IMR-90 (cell line): ENCODE results near the gene HSPB6. TPM values are rescaled to one million over a fixed set of nuclear protein-coding genes. Genes with fewer than 3 reads are reported as not detected.

ENCODE experiments used
- ATAC-seq: fragments of 200-7000 bp; cut with Tn5 transposase; 2 replicates; pipeline ENCODE4 v1.9.1; 2020; ENCODE audit warnings: low read depth, mild to moderate bottlenecking, moderate library complexity
- BruUV-seq: library from RNA; stranded (reverse); fragments of 400-500 nt; replicated peaks from 2 replicates; lab custom pipeline; 2021; lab: Mats Ljungman, UMichigan
- CTCF ChIA-PET: fragments of 300-600 bp; formaldehyde crosslinking; extraction: SDS; loops from one replicate; lab custom pipeline; 2021; ENCODE audit warnings: antibody characterized with exemption; lab: Yijun Ruan, JAX
- POLR2A ChIA-PET: fragments of 300-600 bp; sonication (Branson Sonifier 250); formaldehyde crosslinking; loops from one replicate; lab custom pipeline; 2022; ENCODE audit warnings: antibody characterized with exemption; ENCODE audit not compliant: unreplicated experiment; lab: Charles Lee
- DNase-seq: peaks from one replicate; pipeline ENCODE4 v3.0.0; 2013
- H2AFZ ChIP-seq: replicated peaks from 2 replicates; pipeline ENCODE3; 2013; ENCODE audit warnings: low read length, mild to moderate bottlenecking; ENCODE audit not compliant: poor library complexity
- H2AK5ac ChIP-seq: 2 replicates; pipeline ENCODE4 v1.6.1; 2013; ENCODE audit warnings: low read depth, low read length, inconsistent platforms
- H2AK9ac ChIP-seq: replicated peaks from 2 replicates; pipeline ENCODE3; 2013; ENCODE audit warnings: mild to moderate bottlenecking, low read depth, low read length, moderate library complexity; ENCODE audit not compliant: poor library complexity
- H2BK120ac ChIP-seq: 2 replicates; pipeline ENCODE4 v1.6.1; 2013; ENCODE audit warnings: low read depth, low read length, inconsistent platforms
- H2BK15ac ChIP-seq: 3 replicates; pipeline ENCODE4 v1.6.1; 2013; ENCODE audit warnings: low read depth, low read length, inconsistent platforms
- H2BK20ac ChIP-seq: 2 replicates; pipeline ENCODE4 v1.6.1; 2013; ENCODE audit warnings: low read depth, mild to moderate bottlenecking, inconsistent platforms, low read length, moderate library complexity
- H2BK5ac ChIP-seq: 2 replicates; pipeline ENCODE4 v1.6.1; 2013; ENCODE audit warnings: mild to moderate bottlenecking, low read depth, low read length, inconsistent platforms; ENCODE audit not compliant: poor library complexity, severe bottlenecking
- H3K14ac ChIP-seq: replicated peaks from 2 replicates; pipeline ENCODE4 v1.6.1; 2013; ENCODE audit warnings: low read depth, low read length, inconsistent platforms
- H3K18ac ChIP-seq: 2 replicates; pipeline ENCODE4 v1.6.1; 2013; ENCODE audit warnings: low read depth, low read length, control low read depth
- H3K23ac ChIP-seq: 2 replicates; pipeline ENCODE4 v1.6.1; 2013; ENCODE audit warnings: low read depth, low read length, inconsistent platforms
- H3K27ac ChIP-seq: 2 replicates; pipeline ENCODE4 v1.5.1; 2013; ENCODE audit warnings: mild to moderate bottlenecking, control low read depth, low read length; ENCODE audit not compliant: insufficient read depth
- H3K27me3 ChIP-seq: 2 replicates; pipeline ENCODE4 v1.6.1; 2013; ENCODE audit warnings: low read length; ENCODE audit not compliant: control insufficient read depth, insufficient read depth
- H3K36me3 ChIP-seq: 2 replicates; pipeline ENCODE4 v1.6.1; 2013; ENCODE audit warnings: low read length, mixed read lengths; ENCODE audit not compliant: control insufficient read depth, insufficient read depth
- H3K4ac ChIP-seq: 2 replicates; pipeline ENCODE4 v1.6.1; 2013; ENCODE audit warnings: low read depth, low read length, inconsistent platforms
- H3K4me1 ChIP-seq: 2 replicates; pipeline ENCODE4 v1.6.1; 2013; ENCODE audit warnings: low read length, mixed read lengths; ENCODE audit not compliant: control insufficient read depth, insufficient read depth
- H3K4me2 ChIP-seq: 2 replicates; pipeline ENCODE4 v1.6.1; 2013; ENCODE audit warnings: low read depth, mild to moderate bottlenecking, control low read depth, low read length, moderate library complexity
- H3K4me3 ChIP-seq: 2 replicates; pipeline ENCODE4 v1.5.1; 2013; ENCODE audit warnings: low read depth, mild to moderate bottlenecking, control low read depth, low read length, moderate library complexity; ENCODE audit not compliant: insufficient read depth
- H3K56ac ChIP-seq: 2 replicates; pipeline ENCODE4 v1.6.1; 2013; ENCODE audit warnings: low read length, inconsistent platforms; ENCODE audit not compliant: insufficient read depth; ENCODE audit errors: extremely low read depth
- H3K79me1 ChIP-seq, 2 experiments: 2 replicates each; pipeline ENCODE4 v1.6.1; 2013; ENCODE audit warnings: low read length in 2 of 2, inconsistent platforms in 1 of 2, low read depth in 1 of 2
- H3K9ac ChIP-seq: 2 replicates; pipeline ENCODE4 v1.6.1; 2013; ENCODE audit warnings: low read depth, low read length, control low read depth
- H3K9me1 ChIP-seq: 2 replicates; pipeline ENCODE4 v1.6.1; 2013; ENCODE audit warnings: low read length, inconsistent platforms; ENCODE audit not compliant: insufficient read depth
- H3K9me3 ChIP-seq: 2 replicates; pipeline ENCODE4 v1.6.1; 2013; ENCODE audit warnings: low read length; ENCODE audit not compliant: control insufficient read depth, insufficient read depth
- H4K20me1 ChIP-seq: 2 replicates; pipeline ENCODE4 v1.6.1; 2013; ENCODE audit warnings: low read length, inconsistent platforms; ENCODE audit not compliant: insufficient read depth
- H4K5ac ChIP-seq: 2 replicates; pipeline ENCODE4 v1.6.1; 2013; ENCODE audit warnings: mild to moderate bottlenecking, low read depth, low read length, control low read depth
- H4K8ac ChIP-seq, 2 experiments: 2 replicates each; pipeline ENCODE4 v1.6.1; 2013; ENCODE audit warnings: low read depth in 2 of 2, low read length in 2 of 2, control low read depth in 1 of 2, inconsistent platforms in 1 of 2
- H4K91ac ChIP-seq: 2 replicates; pipeline ENCODE4 v1.6.1; 2013; ENCODE audit warnings: low read depth, low read length, inconsistent platforms; ENCODE audit not compliant: insufficient read depth
- BHLHE40 ChIP-seq: fragments of 150-350 bp; IDR thresholded peaks from 2 replicates; pipeline ENCODE4 v1.6.1; 2016; ENCODE audit warnings: mild to moderate bottlenecking, low read depth, low read length
- CEBPB ChIP-seq: IDR thresholded peaks from 2 replicates; pipeline ENCODE4 v1.6.1; 2012; ENCODE audit warnings: low read depth, low read length, improper control_type of control experiment
- CHD1 ChIP-seq: IDR thresholded peaks from 2 replicates; pipeline ENCODE4 v1.6.1; 2012; ENCODE audit warnings: low read depth, low read length, improper control_type of control experiment
- ELK1 ChIP-seq: fragments of 150-350 bp; IDR thresholded peaks from 2 replicates; pipeline ENCODE4 v1.6.1; 2016; ENCODE audit warnings: low read depth, mild to moderate bottlenecking, low read length, moderate library complexity, borderline replicate concordance
- MAFK ChIP-seq: IDR thresholded peaks from 2 replicates; pipeline ENCODE4 v1.6.1; 2012; ENCODE audit warnings: low read depth, low read length, improper control_type of control experiment
- MAZ ChIP-seq: IDR thresholded peaks from 2 replicates; pipeline ENCODE4 v1.6.1; 2012; ENCODE audit warnings: low read depth, mild to moderate bottlenecking, low read length, improper control_type of control experiment, moderate library complexity, borderline replicate concordance
- MXI1 ChIP-seq: IDR thresholded peaks from 2 replicates; pipeline ENCODE4 v1.6.1; 2012; ENCODE audit warnings: low read depth, mild to moderate bottlenecking, low read length, moderate library complexity, borderline replicate concordance
- NFE2L2 ChIP-seq: fragments of 150-350 bp; IDR thresholded peaks from 2 replicates; pipeline ENCODE4 v1.6.1; 2016; ENCODE audit warnings: low read depth, mild to moderate bottlenecking, low read length
- POLR2A ChIP-seq: IDR thresholded peaks from 2 replicates; pipeline ENCODE4 v1.6.1; 2012; ENCODE audit warnings: mild to moderate bottlenecking, low read depth, low read length
- RAD21 ChIP-seq: IDR thresholded peaks from 2 replicates; pipeline ENCODE4 v1.6.1; 2012; ENCODE audit warnings: low read length, improper control_type of control experiment
- RCOR1 ChIP-seq: IDR thresholded peaks from 2 replicates; pipeline ENCODE4 v1.6.1; 2012; ENCODE audit warnings: mild to moderate bottlenecking, low read length, improper control_type of control experiment; ENCODE audit not compliant: insufficient replicate concordance
- SMC3 ChIP-seq: fragments of 150-350 bp; IDR thresholded peaks from 2 replicates; pipeline ENCODE4 v1.6.1; 2016; ENCODE audit warnings: low read depth, mild to moderate bottlenecking, antibody characterized with exemption, low read length, moderate library complexity
- WGBS, 2 experiments: methylation state at CpG; one replicate each; pipeline versions ENCODE4 v1.1.5 to v1.1.7; 2013; ENCODE audit warnings: missing lambda C conversion rate in 2 of 2; ENCODE audit not compliant: insufficient read length in 1 of 2; ENCODE audit errors: extremely low coverage in 2 of 2; 5-methylcytosine and 5-hydroxymethylcytosine counted together
- dilution Hi-C: fragments of 300-500 bp; cut with HindIII; formaldehyde crosslinking; loops from one replicate; pipeline ENCODE4 v1.14.3; 2018; ENCODE audit warnings: low sequenced_read_pairs; ENCODE audit not compliant: unreplicated experiment
- in situ Hi-C: fragments of 300-500 bp; cut with MboI; formaldehyde crosslinking; loops from 3 replicates; pipeline ENCODE4 v1.14.3; 2019; ENCODE audit warnings: low sequenced_read_pairs, inconsistent platforms, mixed read lengths
- intact Hi-C: fragments of 100-400 bp; cut with micrococcal nuclease; formaldehyde crosslinking; loops from 2 replicates; pipeline ENCODE4 v1.10.0; 2022
- polyA plus RNA-seq, 3 experiments: library from polyadenylated mRNA; depleted of rRNA; stranded (reverse); fragments of >200 nt; gene quantifications; 2 replicates each; pipeline ENCODE4 v1.2.3, GENCODE V29; 2012; ENCODE audit warnings: low replicate concordance in 1 of 3
- total RNA-seq: library from RNA; depleted of rRNA; stranded (reverse); fragments of >200 nt; gene quantifications from 2 replicates; pipeline ENCODE4 v1.2.3, GENCODE V29; 2012

Gene HSPB6
- total and polyA plus RNA-seq, 2 of the 4 experiments (the other 2 are of a cell fraction): 5.7 to 206 TPM

GRCh38 chr19:35731353-35731752 lies 25.5 kb downstream of the HSPB6 start:
- peaks cover 88% of the 10 kb centered on the region for H3K36me3 ChIP-seq
- 88% methylated on average over 4 of the region's 9 CpGs; no CpG with 5 or more reads in 1 of the 2 experiments for WGBS, 2 experiments
- no peak for TF ChIP-seq SMC3
- TF ChIP-seq POLR2A: no peak
- TF ChIP-seq ELK1: no peak
- no peak for TF ChIP-seq RAD21
- TF ChIP-seq MXI1: no peak
- TF ChIP-seq MAZ: no peak
- TF ChIP-seq BHLHE40: no peak
- no peak for TF ChIP-seq MAFK
- no peak for TF ChIP-seq RCOR1
- no peak for TF ChIP-seq CHD1
- TF ChIP-seq CEBPB: no peak
- TF ChIP-seq NFE2L2: no peak
- BruUV-seq: no TSS peak
- H2BK20ac ChIP-seq: no peak overlapping the region
- no peak overlapping the region for H2AFZ ChIP-seq
- H3K4me1 ChIP-seq: no peaks in the 10 kb centered on the region
- no peak overlapping the region for H2BK120ac ChIP-seq
- H2BK5ac ChIP-seq: no peak overlapping the region
- DNase-seq: no peak
- in situ Hi-C loops (no loop called here), intact Hi-C loops (no loop called here), dilution Hi-C loops (no loop called here)
- H4K5ac ChIP-seq: no peak overlapping the region
- H3K56ac ChIP-seq: no peak overlapping the region
- peaks cover 0 to 23% of the 10 kb centered on the region in 2 experiments; a peak in 3 of 4 replicates for H3K79me1 ChIP-seq
- no peak overlapping the region for H3K9ac ChIP-seq
- peaks cover 9% of the 10 kb centered on the region for H4K20me1 ChIP-seq
- no peak for ATAC-seq
- H3K9me1 ChIP-seq: no peaks in the 10 kb centered on the region
- no peak overlapping the region for H3K4me3 ChIP-seq
- no peak overlapping the region for H3K4ac ChIP-seq
- CTCF ChIA-PET: no interaction called here
- no peak overlapping the region for H3K4me2 ChIP-seq
- no peak overlapping the region for H3K14ac ChIP-seq
- no peaks in the 10 kb centered on the region for H3K27me3 ChIP-seq
- POLR2A ChIA-PET: no interaction called here
- H2AK5ac ChIP-seq: no peak overlapping the region
- H3K18ac ChIP-seq: no peak overlapping the region
- no peak overlapping the region for H4K8ac ChIP-seq
- no peak overlapping the region for H4K91ac ChIP-seq
- no peak overlapping the region for H2BK15ac ChIP-seq
- H3K9me3 ChIP-seq: no peaks in the 10 kb centered on the region
- no peak overlapping the region for H3K23ac ChIP-seq
- H3K27ac ChIP-seq: no peak overlapping the region
- no peak overlapping the region for H2AK9ac ChIP-seq
